ENCODE measurements around the gene SMCO3. TPM values are rescaled to one million over a fixed set of nuclear protein-coding genes. Genes with fewer than 3 reads are reported as not detected.

Gene SMCO3
- total RNA-seq, 4 donors from 2014 or later, result not detected

- Histone ChIP-seq H3K36me3 (no peaks in the 10 kb centered on the region), H3K4me1 (peaks cover 61% of the 10 kb centered on the region), H3K4me3 (no peak overlapping the region), H3K27ac (peak overlapping the region; percentile 45), H3K27me3 (no peaks in the 10 kb centered on the region), H3K9me3 (no peaks in the 10 kb centered on the region)
- TF ChIP-seq POLR2AphosphoS5 (IDR thresholded peaks at IDR 0.05), result no peak
- no peak for TF ChIP-seq POLR2A (IDR thresholded peaks at IDR 0.05)
- TF ChIP-seq EP300 (IDR thresholded peaks at IDR 0.05), result no peak
- TF ChIP-seq CTCF (IDR thresholded peaks at IDR 0.05), result no peak
- WGBS, result 33% methylated on average over 1 of the region's 1 CpG
- DNase-seq (ENCODE audit: low spot score in 2 of 2), result no peak
These were observed 37.1 kb upstream of the SMCO3 start for GRCh38 chr12:14850929-14851663.

GRCh38 chr12:14849661-14850060 is 35.7 kb upstream of the SMCO3 start:
- DNase-seq (ENCODE audit: low spot score in 2 of 2), result no peak
- TF ChIP-seq EP300 (IDR thresholded peaks at IDR 0.05), result no peak
- no peak for TF ChIP-seq POLR2A (IDR thresholded peaks at IDR 0.05)
- no peak for TF ChIP-seq CTCF (IDR thresholded peaks at IDR 0.05)
- TF ChIP-seq POLR2AphosphoS5 (IDR thresholded peaks at IDR 0.05), result peak in 1 of 3 donors; percentile 52
- peaks cover 66% of the 10 kb centered on the region for H3K4me1 ChIP-seq
- peak overlapping the region; percentile 45 for H3K27ac ChIP-seq
- H3K9me3 ChIP-seq, result no peaks in the 10 kb centered on the region
- H3K36me3 ChIP-seq, result no peaks in the 10 kb centered on the region
- no peak overlapping the region for H3K4me3 ChIP-seq
- WGBS, result 27% methylated on average over 2 of the region's 2 CpGs
- no peaks in the 10 kb centered on the region for H3K27me3 ChIP-seq

GRCh38 chr12:14846876-14847580 is 33.0 kb upstream of the SMCO3 start:
- H3K4me3 ChIP-seq, result no peak overlapping the region
- DNase-seq (ENCODE audit: low spot score in 2 of 2), result no peak
- peak overlapping the region; percentile 47 for H3K27ac ChIP-seq
- no peak for TF ChIP-seq CTCF (IDR thresholded peaks at IDR 0.05)
- no peak for TF ChIP-seq POLR2AphosphoS5 (IDR thresholded peaks at IDR 0.05)
- TF ChIP-seq EP300 (IDR thresholded peaks at IDR 0.05), result no peak
- no peak for TF ChIP-seq POLR2A (IDR thresholded peaks at IDR 0.05)
- no peaks in the 10 kb centered on the region for H3K36me3 ChIP-seq
- peaks cover 64% of the 10 kb centered on the region for H3K4me1 ChIP-seq
- WGBS, result 63% methylated on average over 4 of the region's 4 CpGs
- no peaks in the 10 kb centered on the region for H3K27me3 ChIP-seq
- H3K9me3 ChIP-seq, result no peaks in the 10 kb centered on the region

GRCh38 chr12:14846042-14846587 is 32.1 kb upstream of the SMCO3 start:
- Histone ChIP-seq H3K9me3 (no peaks in the 10 kb centered on the region), H3K27me3 (no peaks in the 10 kb centered on the region), H3K4me3 (no peak overlapping the region), H3K36me3 (no peaks in the 10 kb centered on the region), H3K4me1 (peaks cover 65% of the 10 kb centered on the region), H3K27ac (peak overlapping the region; percentile 47)
- 38% methylated on average over 3 of the region's 3 CpGs for WGBS
- no peak for DNase-seq (ENCODE audit: low spot score in 2 of 2)
- TF ChIP-seq CTCF (IDR thresholded peaks at IDR 0.05) (no peak), POLR2A (IDR thresholded peaks at IDR 0.05) (no peak), POLR2AphosphoS5 (IDR thresholded peaks at IDR 0.05) (no peak)

- Histone ChIP-seq H3K27ac (no peak overlapping the region), H3K4me3 (no peak overlapping the region), H3K27me3 (no peaks in the 10 kb centered on the region), H3K36me3 (no peaks in the 10 kb centered on the region), H3K9me3 (no peaks in the 10 kb centered on the region), H3K4me1 (peaks cover 58% of the 10 kb centered on the region)
- no peak for DNase-seq (ENCODE audit: low spot score in 2 of 2)
- TF ChIP-seq POLR2A (IDR thresholded peaks at IDR 0.05) (no peak), CTCF (IDR thresholded peaks at IDR 0.05) (peak; percentile 67 to 85)
- WGBS, result 8% methylated on average over 3 of the region's 3 CpGs
These were observed 31.4 kb upstream of the SMCO3 start for GRCh38 chr12:14845350-14845750.
